Colon (tissue), 2 donors: ENCODE results near the gene VPS4B.
"Not testable (repeated sequence)": the region's sequence is repeated elsewhere in the genome, so short reads cannot be mapped to it uniquely, and the experiment has no call there.

Source experiments
- FAIRE-seq: peaks from 2 replicates; lab custom pipeline; 2012; peaks lifted over from hg19 to GRCh38; lab: Jason Lieb, UNC
- donor health status: control.
- donor health status: control.

The VPS4B gene

GRCh38 chr18:63422087-63422863 is at the start of gene VPS4B:
Gene VPS4B, minus strand, starts transcription at chr18:63422476. Its CDS starts 217 bp downstream, at chr18:63422259.
- peak; percentile 91 for FAIRE-seq

GRCh38 chr18:63470751-63471150 is 48.5 kb upstream of the VPS4B start:
- FAIRE-seq, result no peak

- FAIRE-seq, result no peak
Measured at GRCh38 chr18:63468575-63468974, 46.3 kb upstream of the VPS4B start.

- no peak for FAIRE-seq
Measured at GRCh38 chr18:63467699-63468098, 45.4 kb upstream of the VPS4B start.

- FAIRE-seq, result no peak
Measured at GRCh38 chr18:63465059-63465458, 42.8 kb upstream of the VPS4B start.

GRCh38 chr18:63464434-63464833 is 42.2 kb upstream of the VPS4B start:
- FAIRE-seq, result no peak

GRCh38 chr18:63460414-63460813 is 38.1 kb upstream of the VPS4B start:
- no peak for FAIRE-seq

- FAIRE-seq, result peak; percentile 55
Measured at GRCh38 chr18:63457977-63458376, 35.7 kb upstream of the VPS4B start.

GRCh38 chr18:63454497-63454896 is 32.2 kb upstream of the VPS4B start:
- no peak for FAIRE-seq

GRCh38 chr18:63452751-63453150 is 30.5 kb upstream of the VPS4B start:
- not testable (repeated sequence) for FAIRE-seq

GRCh38 chr18:63451799-63452660 is 29.8 kb upstream of the VPS4B start:
- FAIRE-seq, result no peak

GRCh38 chr18:63449426-63449825 is 27.1 kb upstream of the VPS4B start:
- FAIRE-seq, result no peak

GRCh38 chr18:63447066-63447465 is 24.8 kb upstream of the VPS4B start:
- FAIRE-seq, result no peak

- no peak for FAIRE-seq
Measured at GRCh38 chr18:63446266-63446665, 24.0 kb upstream of the VPS4B start.

GRCh38 chr18:63445037-63445436 is 22.8 kb upstream of the VPS4B start:
- no peak for FAIRE-seq

- no peak for FAIRE-seq
Measured at GRCh38 chr18:63444580-63444979, 22.3 kb upstream of the VPS4B start.

GRCh38 chr18:63443829-63444228 is 21.6 kb upstream of the VPS4B start:
- no peak for FAIRE-seq

GRCh38 chr18:63440881-63441280 is 18.6 kb upstream of the VPS4B start:
- FAIRE-seq, result no peak

- FAIRE-seq, result no peak
Measured at GRCh38 chr18:63440219-63440618, 17.9 kb upstream of the VPS4B start.

GRCh38 chr18:63439334-63439733 is 17.1 kb upstream of the VPS4B start:
- no peak for FAIRE-seq

- FAIRE-seq, result no peak
Measured at GRCh38 chr18:63438181-63438580, 15.9 kb upstream of the VPS4B start.

- FAIRE-seq, result no peak
Measured at GRCh38 chr18:63433334-63433866, 11.1 kb upstream of the VPS4B start.

GRCh38 chr18:63431180-63431579 is 8.9 kb upstream of the VPS4B start:
- no peak for FAIRE-seq
